ENCODE measurements around the gene RFK.
"Not testable (repeated sequence)": the region's sequence is repeated elsewhere in the genome, so short reads cannot be mapped to it uniquely, and the experiment has no call there.

The RFK gene

GRCh38 chr9:76394195-76394959 lies at the start of gene RFK:
Gene RFK (minus strand): TSS chr9:76394426. CDS start chr9:76394171, 255 bp downstream.
- Mint-ChIP-seq H3K4me3 (peak within 1 kb of the TSS; percentile 95), H3K27ac (peak within 1 kb of the TSS; percentile 98), H3K36me3 (peaks cover 31% of the 10 kb centered on the region), H3K9me3 (no peaks in the 10 kb centered on the region), H3K4me1 (peaks cover 21% of the 10 kb centered on the region)
- DNase-seq (ENCODE audit: low spot score in 2 of 2) (peak; percentile 90 to 92), ATAC-seq (peak; percentile 94)

DNA sequence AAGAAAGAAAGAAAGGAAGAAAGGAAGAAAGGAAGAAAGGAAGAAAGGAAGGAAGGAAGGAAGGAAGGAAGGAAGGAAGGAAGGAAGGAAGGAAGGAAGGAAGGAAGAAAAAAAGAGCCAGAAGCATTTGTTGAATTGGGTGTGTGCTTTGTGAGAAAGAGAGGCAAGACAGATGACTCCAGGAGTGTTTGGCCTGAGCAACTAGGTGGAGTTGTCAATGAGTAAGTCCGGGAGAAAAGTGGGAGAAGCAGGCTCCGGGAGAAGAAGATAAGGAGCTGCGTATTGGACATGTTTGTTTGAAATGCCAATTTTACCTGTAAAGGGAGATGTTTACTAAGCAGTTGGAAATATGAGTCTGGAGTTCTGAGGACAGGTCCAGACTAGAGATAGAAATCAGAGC lies 49.7 kb upstream of the RFK start:
- Mint-ChIP-seq H3K9me3 (peaks cover 2% of the 10 kb centered on the region), H3K36me3 (peaks cover 6% of the 10 kb centered on the region), H3K4me3 (peak overlapping the region; percentile 64), H3K4me1 (peaks cover 38% of the 10 kb centered on the region), H3K27ac (no peak overlapping the region)
- no peak for ATAC-seq
- DNase-seq (ENCODE audit: low spot score in 2 of 2) = no peak

DNA sequence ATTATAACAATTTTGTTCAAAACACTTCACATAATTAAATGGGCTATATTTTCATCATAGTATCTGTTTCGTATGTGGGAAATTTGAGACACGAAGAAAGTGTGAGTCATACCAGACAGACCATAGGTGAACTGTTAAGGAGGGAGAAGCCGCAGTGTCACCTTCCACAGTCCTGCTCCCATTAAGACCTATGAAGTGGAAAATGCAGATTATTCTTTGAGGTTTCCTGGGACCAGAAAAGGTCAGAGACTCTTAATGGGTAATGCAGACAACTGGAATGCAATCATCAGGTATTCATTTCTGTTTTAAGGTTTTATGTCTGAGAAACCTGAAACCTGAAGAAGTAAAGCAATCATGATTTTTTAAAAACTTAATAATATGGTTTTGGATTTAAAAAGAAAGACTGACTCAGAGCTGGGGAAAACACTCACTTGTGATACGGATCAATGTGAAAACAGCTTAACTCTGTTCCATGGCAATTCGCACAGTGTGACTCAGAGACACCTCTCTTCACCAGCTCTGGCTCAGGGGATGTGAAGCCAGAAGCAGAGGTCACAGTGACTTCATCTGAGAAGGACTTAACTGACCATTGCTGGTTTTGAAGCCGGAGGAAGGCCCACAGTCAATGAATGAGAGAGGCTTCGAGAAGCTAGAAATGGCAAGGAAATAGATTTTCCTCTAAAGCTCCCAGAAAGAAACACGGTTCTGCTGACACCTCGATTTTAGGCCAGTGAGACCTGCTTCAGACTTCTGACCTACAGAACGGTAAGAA lies 47.5 kb upstream of the RFK start:
- Mint-ChIP-seq H3K4me3 (peak overlapping the region; percentile 64), H3K27ac (peak overlapping the region; percentile 92), H3K9me3 (peaks cover 2% of the 10 kb centered on the region), H3K36me3 (peaks cover 6% of the 10 kb centered on the region), H3K4me1 (peaks cover 49% of the 10 kb centered on the region)
- ATAC-seq = peak; percentile 92
- peak; percentile 21 to 79 for DNase-seq (ENCODE audit: low spot score in 2 of 2)

GRCh38 chr9:76438841-76439588 lies 44.8 kb upstream of the RFK start:
- DNase-seq (ENCODE audit: low spot score in 2 of 2) = peak in 1 of 2 donors; percentile 71
- Mint-ChIP-seq H3K27ac (peak overlapping the region; percentile 60), H3K9me3 (peaks cover 2% of the 10 kb centered on the region), H3K4me3 (no peak overlapping the region), H3K4me1 (peaks cover 53% of the 10 kb centered on the region), H3K36me3 (peaks cover 6% of the 10 kb centered on the region)
- peak; percentile 79 for ATAC-seq

DNA sequence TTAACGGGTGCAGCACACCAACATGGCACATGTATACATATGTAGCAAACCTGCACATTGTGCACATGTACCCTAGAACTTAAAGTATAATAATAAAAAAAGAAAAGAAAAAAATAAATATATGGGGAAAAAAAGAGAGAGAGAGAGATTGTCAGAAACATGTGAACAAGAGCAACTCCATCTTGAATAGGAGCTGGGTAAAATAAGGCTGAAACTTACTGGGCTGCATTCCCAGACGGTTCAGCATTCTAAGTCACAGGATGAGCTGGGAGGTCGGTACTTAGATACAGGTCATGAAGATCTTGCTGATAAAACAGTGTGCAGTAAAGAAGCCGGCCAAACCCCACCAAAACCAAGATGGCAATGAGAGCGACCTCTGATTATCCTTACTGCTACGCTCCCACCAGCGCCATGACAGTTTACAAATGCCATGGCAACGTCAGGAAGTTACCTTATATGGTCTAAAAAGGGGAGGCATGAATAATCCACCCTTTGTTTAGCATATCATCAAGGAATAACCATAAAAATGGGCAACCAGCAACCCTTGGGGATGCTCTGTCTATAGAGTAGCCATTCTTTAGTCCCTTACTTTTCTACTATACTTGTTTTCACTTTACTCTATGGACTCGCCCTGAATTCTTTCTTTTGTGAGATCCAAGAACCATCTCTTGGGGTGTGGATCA lies 42.9 kb upstream of the RFK start:
- not testable (repeated sequence) for H3K9me3 Mint-ChIP-seq; H3K4me3 Mint-ChIP-seq; H3K36me3 Mint-ChIP-seq; DNase-seq (ENCODE audit: low spot score in 2 of 2); H3K27ac Mint-ChIP-seq; ATAC-seq
- H3K4me1 Mint-ChIP-seq = peaks cover 51% of the 10 kb centered on the region

GRCh38 chr9:76434897-76435296 lies 40.7 kb upstream of the RFK start:
- not testable (repeated sequence) for DNase-seq (ENCODE audit: low spot score in 2 of 2); H3K27ac Mint-ChIP-seq; H3K4me3 Mint-ChIP-seq; H3K36me3 Mint-ChIP-seq; ATAC-seq; H3K9me3 Mint-ChIP-seq
- H3K4me1 Mint-ChIP-seq = peaks cover 32% of the 10 kb centered on the region

DNA sequence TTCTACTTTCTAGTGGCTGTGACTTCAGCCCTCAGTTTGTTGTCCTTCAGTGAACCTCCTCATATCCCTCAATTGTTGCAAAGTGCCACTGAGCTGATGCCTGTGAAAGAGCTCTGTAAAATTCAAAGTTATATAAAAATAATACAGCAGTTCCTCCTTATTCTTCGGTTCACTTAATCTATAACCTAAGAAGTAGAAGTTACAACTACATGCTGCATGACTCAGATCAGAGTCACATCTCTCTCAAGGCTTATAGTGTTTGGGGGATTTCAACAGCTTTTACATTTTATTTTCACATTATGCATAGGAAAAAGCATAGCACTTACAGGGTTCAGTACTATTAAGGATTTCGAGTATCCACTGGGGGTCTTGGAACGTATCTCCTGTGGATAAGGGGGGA lies 39.6 kb upstream of the RFK start:
- no peak overlapping the region for H3K4me3 Mint-ChIP-seq
- no peaks in the 10 kb centered on the region for H3K9me3 Mint-ChIP-seq
- ATAC-seq (peak; percentile 69), DNase-seq (ENCODE audit: low spot score in 2 of 2) (no peak)
- no peaks in the 10 kb centered on the region for H3K36me3 Mint-ChIP-seq
- peaks cover 30% of the 10 kb centered on the region for H3K4me1 Mint-ChIP-seq
- H3K27ac Mint-ChIP-seq = no peak overlapping the region

GRCh38 chr9:76433406-76433805 lies 39.2 kb upstream of the RFK start:
- no peak for DNase-seq (ENCODE audit: low spot score in 2 of 2)
- no peak overlapping the region for H3K4me3 Mint-ChIP-seq
- peaks cover 28% of the 10 kb centered on the region for H3K4me1 Mint-ChIP-seq
- no peak overlapping the region for H3K27ac Mint-ChIP-seq
- H3K36me3 Mint-ChIP-seq = no peaks in the 10 kb centered on the region
- peak; percentile 40 for ATAC-seq
- H3K9me3 Mint-ChIP-seq = no peaks in the 10 kb centered on the region

GRCh38 chr9:76431601-76432000 lies 37.4 kb upstream of the RFK start:
- no peak overlapping the region for H3K27ac Mint-ChIP-seq
- no peaks in the 10 kb centered on the region for H3K9me3 Mint-ChIP-seq
- H3K4me1 Mint-ChIP-seq = peaks cover 19% of the 10 kb centered on the region
- H3K36me3 Mint-ChIP-seq = no peaks in the 10 kb centered on the region
- no peak overlapping the region for H3K4me3 Mint-ChIP-seq
- DNase-seq (ENCODE audit: low spot score in 2 of 2) (peak in 1 of 2 donors; percentile 42), ATAC-seq (no peak)

- Mint-ChIP-seq H3K4me3 (no peak overlapping the region), H3K9me3 (no peaks in the 10 kb centered on the region), H3K27ac (no peak overlapping the region), H3K36me3 (no peaks in the 10 kb centered on the region), H3K4me1 (peaks cover 20% of the 10 kb centered on the region)
- DNase-seq (ENCODE audit: low spot score in 2 of 2) (peak in 1 of 2 donors; percentile 48), ATAC-seq (peak; percentile 81)
Measured at GRCh38 chr9:76426807-76427419, 32.7 kb upstream of the RFK start.

GRCh38 chr9:76425677-76426453 lies 31.6 kb upstream of the RFK start:
- no peak for ATAC-seq
- Mint-ChIP-seq H3K9me3 (no peaks in the 10 kb centered on the region), H3K4me1 (peaks cover 20% of the 10 kb centered on the region), H3K27ac (peak overlapping the region; percentile 5), H3K36me3 (no peaks in the 10 kb centered on the region), H3K4me3 (no peak overlapping the region)
- peak in 1 of 2 donors; percentile 53 for DNase-seq (ENCODE audit: low spot score in 2 of 2)

GRCh38 chr9:76424491-76424890 lies 30.3 kb upstream of the RFK start:
- peak overlapping the region; percentile 74 for H3K27ac Mint-ChIP-seq
- no peaks in the 10 kb centered on the region for H3K9me3 Mint-ChIP-seq
- ATAC-seq (peak; percentile 92), DNase-seq (ENCODE audit: low spot score in 2 of 2) (no peak)
- H3K4me1 Mint-ChIP-seq = peaks cover 20% of the 10 kb centered on the region
- H3K36me3 Mint-ChIP-seq = no peaks in the 10 kb centered on the region
- H3K4me3 Mint-ChIP-seq = peak overlapping the region; percentile 39

- H3K36me3 Mint-ChIP-seq = no peaks in the 10 kb centered on the region
- H3K9me3 Mint-ChIP-seq = no peaks in the 10 kb centered on the region
- H3K4me1 Mint-ChIP-seq = peaks cover 20% of the 10 kb centered on the region
- peak overlapping the region; percentile 74 for H3K27ac Mint-ChIP-seq
- peak overlapping the region; percentile 39 for H3K4me3 Mint-ChIP-seq
- peak; percentile 57 for ATAC-seq
- DNase-seq (ENCODE audit: low spot score in 2 of 2) = no peak
Measured at GRCh38 chr9:76423216-76424177, 29.3 kb upstream of the RFK start.
